ENCODE measurements around the gene MRPS24. TPM values are rescaled to one million over a fixed set of nuclear protein-coding genes. Genes with fewer than 3 reads are reported as not detected.

MRPS24 gene
- total and polyA plus RNA-seq, 10 of the 15 experiments (the other 5 are each of a cell fraction or from before 2014, with no cell fraction given), result 27.6 to 164 (median 106) TPM

- Histone ChIP-seq H3K9ac (ENCODE audit: control insufficient read depth, insufficient read depth, low read length) (no peak overlapping the region), H3K36me3 (ENCODE audit: control insufficient read depth in 2 of 2, insufficient read depth in 2 of 2, low read length in 1 of 2) (no peaks in the 10 kb centered on the region; a peak in 1 of 4 replicates), H3K4me1 (ENCODE audit: control insufficient read depth, insufficient read depth, low read length) (no peaks in the 10 kb centered on the region), H3K4me2 (ENCODE audit: control insufficient read depth, insufficient read depth) (no peak overlapping the region), H2AFZ (ENCODE audit: control insufficient read depth, low read depth, low read length) (no peak overlapping the region), H3K27ac (ENCODE audit: control insufficient read depth, insufficient read depth) (no peak overlapping the region), H3K79me2 (ENCODE audit: control insufficient read depth, insufficient read depth, low read length) (peaks cover 4% of the 10 kb centered on the region), H3K4me3 (no peak overlapping the region), H3K27me3 (replicated peaks in 1 of 2; ENCODE audit: control insufficient read depth in 2 of 2, insufficient read depth in 2 of 2, low read length in 1 of 2) (no peaks in the 10 kb centered on the region), H3K9me3 (replicated peaks; ENCODE audit: control insufficient read depth, insufficient read depth, low read length) (no peaks in the 10 kb centered on the region), H4K20me1 (ENCODE audit: control insufficient read depth, insufficient read depth) (no peaks in the 10 kb centered on the region; the same call in 1 of the 2 replicates)
- SMC1A ChIA-PET (ENCODE audit: uncharacterized antibody, unreplicated experiment), result interaction anchor here (1.1 kb wide), 1 partner anchor 17 kb away, joined by 3 read pairs; no protein-coding TSS in a partner anchor
- FAIRE-seq (no peak), DNase-seq (ENCODE audit: low read depth, low spot score) (no peak), ATAC-seq (no peak)
- RAD21 ChIA-PET (ENCODE audit: unreplicated experiment), result no interaction called here
- no TSS peak for BruUV-seq (replicated peaks)
- in situ Hi-C loops (cut with MboI), result no loop called here
- CTCF ChIA-PET, result interaction anchor here (1.0 to 3.1 kb wide), 2 partner anchors 9 to 11 kb away, joined by 3 to 9 read pairs; no protein-coding TSS in a partner anchor
- intact Hi-C loops (cut with micrococcal nuclease; ENCODE audit: unreplicated experiment), result loop anchor here (2.0 kb wide), 1 partner anchor 15 kb away; no protein-coding TSS in a partner anchor
- WGBS (ENCODE audit: insufficient coverage, insufficient replicate concordance, low lambda C conversion rate, missing lambda C conversion rate), result 85% methylated on average over 8 of the region's 8 CpGs
- POLR2A ChIA-PET, result no interaction called here
- TF ChIP-seq, protein P1, sequence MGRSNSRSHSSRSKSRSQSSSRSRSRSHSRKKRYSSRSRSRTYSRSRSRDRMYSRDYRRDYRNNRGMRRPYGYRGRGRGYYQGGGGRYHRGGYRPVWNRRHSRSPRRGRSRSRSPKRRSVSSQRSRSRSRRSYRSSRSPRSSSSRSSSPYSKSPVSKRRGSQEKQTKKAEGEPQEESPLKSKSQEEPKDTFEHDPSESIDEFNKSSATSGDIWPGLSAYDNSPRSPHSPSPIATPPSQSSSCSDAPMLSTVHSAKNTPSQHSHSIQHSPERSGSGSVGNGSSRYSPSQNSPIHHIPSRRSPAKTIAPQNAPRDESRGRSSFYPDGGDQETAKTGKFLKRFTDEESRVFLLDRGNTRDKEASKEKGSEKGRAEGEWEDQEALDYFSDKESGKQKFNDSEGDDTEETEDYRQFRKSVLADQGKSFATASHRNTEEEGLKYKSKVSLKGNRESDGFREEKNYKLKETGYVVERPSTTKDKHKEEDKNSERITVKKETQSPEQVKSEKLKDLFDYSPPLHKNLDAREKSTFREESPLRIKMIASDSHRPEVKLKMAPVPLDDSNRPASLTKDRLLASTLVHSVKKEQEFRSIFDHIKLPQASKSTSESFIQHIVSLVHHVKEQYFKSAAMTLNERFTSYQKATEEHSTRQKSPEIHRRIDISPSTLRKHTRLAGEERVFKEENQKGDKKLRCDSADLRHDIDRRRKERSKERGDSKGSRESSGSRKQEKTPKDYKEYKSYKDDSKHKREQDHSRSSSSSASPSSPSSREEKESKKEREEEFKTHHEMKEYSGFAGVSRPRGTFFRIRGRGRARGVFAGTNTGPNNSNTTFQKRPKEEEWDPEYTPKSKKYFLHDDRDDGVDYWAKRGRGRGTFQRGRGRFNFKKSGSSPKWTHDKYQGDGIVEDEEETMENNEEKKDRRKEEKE (IDR thresholded peaks at IDR 0.05), result no peak
- TF ChIP-seq SRF (IDR thresholded peaks at IDR 0.05; ENCODE audit: low read depth in 2 of 2, low read length in 2 of 2), result no peak
- TF ChIP-seq IRF4 (IDR thresholded peaks at IDR 0.05; ENCODE audit: low read depth, low read length), result no peak
- TF ChIP-seq MAX (IDR thresholded peaks at IDR 0.05; ENCODE audit: low read depth, low read length), result no peak
- no peak for TF ChIP-seq ESRRA (IDR thresholded peaks at IDR 0.05; ENCODE audit: low read length)
- TF ChIP-seq, protein P2, sequence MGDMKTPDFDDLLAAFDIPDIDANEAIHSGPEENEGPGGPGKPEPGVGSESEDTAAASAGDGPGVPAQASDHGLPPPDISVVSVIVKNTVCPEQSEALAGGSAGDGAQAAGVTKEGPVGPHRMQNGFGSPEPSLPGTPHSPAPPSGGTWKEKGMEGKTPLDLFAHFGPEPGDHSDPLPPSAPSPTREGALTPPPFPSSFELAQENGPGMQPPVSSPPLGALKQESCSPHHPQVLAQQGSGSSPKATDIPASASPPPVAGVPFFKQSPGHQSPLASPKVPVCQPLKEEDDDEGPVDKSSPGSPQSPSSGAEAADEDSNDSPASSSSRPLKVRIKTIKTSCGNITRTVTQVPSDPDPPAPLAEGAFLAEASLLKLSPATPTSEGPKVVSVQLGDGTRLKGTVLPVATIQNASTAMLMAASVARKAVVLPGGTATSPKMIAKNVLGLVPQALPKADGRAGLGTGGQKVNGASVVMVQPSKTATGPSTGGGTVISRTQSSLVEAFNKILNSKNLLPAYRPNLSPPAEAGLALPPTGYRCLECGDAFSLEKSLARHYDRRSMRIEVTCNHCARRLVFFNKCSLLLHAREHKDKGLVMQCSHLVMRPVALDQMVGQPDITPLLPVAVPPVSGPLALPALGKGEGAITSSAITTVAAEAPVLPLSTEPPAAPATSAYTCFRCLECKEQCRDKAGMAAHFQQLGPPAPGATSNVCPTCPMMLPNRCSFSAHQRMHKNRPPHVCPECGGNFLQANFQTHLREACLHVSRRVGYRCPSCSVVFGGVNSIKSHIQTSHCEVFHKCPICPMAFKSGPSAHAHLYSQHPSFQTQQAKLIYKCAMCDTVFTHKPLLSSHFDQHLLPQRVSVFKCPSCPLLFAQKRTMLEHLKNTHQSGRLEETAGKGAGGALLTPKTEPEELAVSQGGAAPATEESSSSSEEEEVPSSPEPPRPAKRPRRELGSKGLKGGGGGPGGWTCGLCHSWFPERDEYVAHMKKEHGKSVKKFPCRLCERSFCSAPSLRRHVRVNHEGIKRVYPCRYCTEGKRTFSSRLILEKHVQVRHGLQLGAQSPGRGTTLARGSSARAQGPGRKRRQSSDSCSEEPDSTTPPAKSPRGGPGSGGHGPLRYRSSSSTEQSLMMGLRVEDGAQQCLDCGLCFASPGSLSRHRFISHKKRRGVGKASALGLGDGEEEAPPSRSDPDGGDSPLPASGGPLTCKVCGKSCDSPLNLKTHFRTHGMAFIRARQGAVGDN (IDR thresholded peaks at IDR 0.05), result no peak
- no peak for TF ChIP-seq POLR2AphosphoS5 (IDR thresholded peaks at IDR 0.05; ENCODE audit: low read length)
- TF ChIP-seq NFYB (IDR thresholded peaks at IDR 0.05; ENCODE audit: insufficient read depth, low read depth, low read length), result no peak
- no peak for TF ChIP-seq TCF12 (IDR thresholded peaks at IDR 0.05; ENCODE audit: low read depth, low read length)
- TF ChIP-seq NBN (IDR thresholded peaks at IDR 0.05), result no peak
- TF ChIP-seq ZBTB4 (CRISPR knock-in tag; IDR thresholded peaks at IDR 0.05), result no peak
- no peak for TF ChIP-seq ZSCAN29 (IDR thresholded peaks at IDR 0.05)
- TF ChIP-seq TBL1XR1 (IDR thresholded peaks at IDR 0.05; ENCODE audit: low read depth, low read length), result no peak
- TF ChIP-seq LARP7 (IDR thresholded peaks at IDR 0.05), result no peak
- TF ChIP-seq SIN3A (IDR thresholded peaks at IDR 0.05; ENCODE audit: low read depth, low read length), result no peak
Measured at GRCh38 chr7:43895847-43896415, 26.6 kb upstream of the MRPS24 start.

Data from GM12878 (cell line).